Hematopoietic multipotent progenitor cell (in vitro differentiated cells): ENCODE data around the gene ZNRF3. TPM values are rescaled to one million over a fixed set of nuclear protein-coding genes. Genes with fewer than 3 reads are reported as not detected.

Experiments used
- DNase-seq, 3 donors: peaks; one replicate each; pipeline ENCODE4 v3.0.0-alpha.2; 2011 to 2015; ENCODE audit warnings: low read depth in 2 of 3, low spot score in 2 of 3
- total RNA-seq: library from RNA; depleted of rRNA; stranded (reverse); fragments of >200 nt; gene quantifications from one replicate; pipeline ENCODE4 v1.2.3, GENCODE V29; 2012

Gene ZNRF3
- total RNA-seq, 1 donor = 3.2 TPM

DNA sequence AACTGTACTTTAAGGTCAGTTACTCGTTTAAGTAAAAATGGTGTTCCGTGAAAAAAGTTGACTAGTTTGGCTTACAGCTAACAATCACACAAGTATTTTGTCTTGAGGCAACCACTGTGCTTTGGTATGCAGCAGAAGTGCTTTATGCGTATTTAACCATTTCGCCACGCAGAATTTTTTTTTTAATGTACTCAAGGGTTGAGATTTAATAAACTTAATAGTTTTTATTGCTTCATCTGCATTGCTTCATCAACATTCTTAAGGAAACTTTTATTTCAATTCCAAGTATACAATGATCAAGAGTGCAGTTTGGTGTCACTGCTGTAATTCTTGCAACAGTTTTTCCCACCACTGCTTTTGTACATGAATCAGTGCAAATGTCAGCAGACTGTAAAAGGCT lies 66.4 kb downstream of the ZNRF3 start:
- no peak for DNase-seq

DNA sequence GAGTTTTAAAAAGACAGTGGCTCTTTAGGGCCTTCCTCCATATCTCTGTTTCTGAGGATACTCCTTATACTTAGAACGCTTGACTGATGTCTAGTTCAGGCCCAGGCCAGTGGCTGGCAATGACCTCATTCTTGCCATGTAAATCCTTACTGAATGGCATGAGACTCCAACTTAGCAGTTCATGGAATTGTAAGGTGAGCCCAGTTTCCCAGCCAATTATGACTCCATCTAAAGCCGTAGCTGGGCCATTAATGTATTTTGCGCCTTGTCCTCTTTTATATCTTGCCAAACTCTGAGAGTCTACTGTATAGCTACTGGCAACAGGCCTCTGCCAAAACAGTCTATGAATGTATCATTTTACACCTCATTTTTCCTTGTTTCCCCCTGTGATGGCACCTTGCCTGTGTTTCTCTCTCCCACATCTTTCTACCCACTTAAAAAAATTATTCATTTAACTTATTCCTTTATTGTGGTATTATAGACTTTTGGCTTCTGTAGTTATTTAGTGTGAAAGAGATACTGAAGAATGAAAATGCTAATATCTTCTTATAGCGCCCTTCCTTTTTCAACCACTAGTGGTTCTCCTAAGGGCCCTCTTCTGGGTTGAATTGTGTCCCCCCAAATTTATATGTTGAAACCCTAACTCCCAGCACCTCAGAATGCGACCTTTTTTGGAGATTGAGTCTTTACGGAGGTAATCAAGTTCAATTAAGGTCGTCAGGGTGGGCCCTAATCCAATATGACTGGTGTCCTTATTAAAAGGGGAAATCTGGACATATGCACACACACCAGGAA lies 67.4 kb downstream of the ZNRF3 start:
- DNase-seq = no peak

DNA sequence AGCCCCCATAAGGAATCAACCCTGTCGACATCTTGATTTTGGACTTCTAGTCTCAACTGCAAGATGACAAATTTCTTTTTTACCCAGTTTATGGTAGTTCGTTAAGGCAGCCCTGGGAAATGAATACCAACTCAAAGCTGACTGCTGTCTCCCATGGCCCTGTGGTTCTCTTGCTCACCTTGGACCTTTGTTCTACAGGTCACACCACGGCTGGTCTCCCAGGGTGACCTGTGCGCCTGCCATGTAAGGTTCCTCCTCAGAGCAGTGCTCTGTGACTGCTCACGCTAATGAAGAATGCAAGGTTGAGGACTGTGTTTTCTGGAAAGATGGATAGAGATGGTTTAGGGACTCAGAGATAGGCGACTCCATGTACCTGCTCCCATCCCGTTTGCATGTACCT lies 68.2 kb downstream of the ZNRF3 start:
- DNase-seq = no peak

DNA sequence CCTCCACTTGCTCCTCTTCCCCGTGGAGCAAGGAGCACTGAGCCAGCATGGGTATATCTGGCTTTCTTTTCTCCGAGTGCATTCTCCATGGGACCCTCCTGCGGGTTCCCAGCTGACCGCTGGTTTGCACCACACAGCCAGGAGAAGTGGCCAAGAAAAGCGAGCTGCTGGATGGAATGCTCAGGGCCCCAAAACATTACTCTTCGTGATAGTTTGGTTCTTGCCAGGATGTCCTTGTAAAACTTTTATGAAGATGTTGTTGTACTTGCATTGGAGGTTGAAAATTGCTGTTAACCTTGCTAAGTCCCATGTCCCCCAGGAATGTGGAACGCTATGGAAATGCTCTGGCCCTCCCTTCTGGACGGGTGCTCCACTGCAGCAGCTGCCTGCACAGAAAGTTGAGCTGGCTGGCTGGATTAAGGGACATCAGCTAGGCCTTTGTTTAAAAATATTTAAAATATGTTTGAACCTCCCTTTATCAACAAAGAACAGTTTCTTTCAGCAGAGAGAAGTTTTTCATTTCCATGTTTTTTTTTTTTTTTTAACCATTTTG lies 68.7 kb downstream of the ZNRF3 start:
- DNase-seq = no peak

- DNase-seq = no peak
Measured at GRCh38 chr22:28952857-28953256, 69.5 kb downstream of the ZNRF3 start.

DNA sequence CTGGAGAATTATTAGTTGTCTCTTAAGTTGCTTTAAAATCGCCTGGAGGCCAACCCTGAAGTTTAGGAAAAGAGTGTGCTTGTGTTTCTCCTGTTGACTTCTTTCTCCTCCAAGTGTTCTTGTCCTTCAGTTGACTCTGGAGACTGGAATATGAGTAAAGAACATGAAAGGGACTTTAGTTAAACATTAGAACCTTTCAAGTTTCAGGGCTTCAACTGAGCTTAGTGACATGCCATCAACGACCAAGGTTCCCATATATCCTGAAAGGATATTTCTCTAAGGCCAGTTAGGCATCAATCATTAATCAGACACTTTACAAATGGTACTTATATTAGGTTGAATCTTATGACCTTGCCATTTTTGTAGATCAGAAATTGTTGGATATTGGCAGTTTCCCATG lies 70.0 kb downstream of the ZNRF3 start:
- DNase-seq = no peak

DNA sequence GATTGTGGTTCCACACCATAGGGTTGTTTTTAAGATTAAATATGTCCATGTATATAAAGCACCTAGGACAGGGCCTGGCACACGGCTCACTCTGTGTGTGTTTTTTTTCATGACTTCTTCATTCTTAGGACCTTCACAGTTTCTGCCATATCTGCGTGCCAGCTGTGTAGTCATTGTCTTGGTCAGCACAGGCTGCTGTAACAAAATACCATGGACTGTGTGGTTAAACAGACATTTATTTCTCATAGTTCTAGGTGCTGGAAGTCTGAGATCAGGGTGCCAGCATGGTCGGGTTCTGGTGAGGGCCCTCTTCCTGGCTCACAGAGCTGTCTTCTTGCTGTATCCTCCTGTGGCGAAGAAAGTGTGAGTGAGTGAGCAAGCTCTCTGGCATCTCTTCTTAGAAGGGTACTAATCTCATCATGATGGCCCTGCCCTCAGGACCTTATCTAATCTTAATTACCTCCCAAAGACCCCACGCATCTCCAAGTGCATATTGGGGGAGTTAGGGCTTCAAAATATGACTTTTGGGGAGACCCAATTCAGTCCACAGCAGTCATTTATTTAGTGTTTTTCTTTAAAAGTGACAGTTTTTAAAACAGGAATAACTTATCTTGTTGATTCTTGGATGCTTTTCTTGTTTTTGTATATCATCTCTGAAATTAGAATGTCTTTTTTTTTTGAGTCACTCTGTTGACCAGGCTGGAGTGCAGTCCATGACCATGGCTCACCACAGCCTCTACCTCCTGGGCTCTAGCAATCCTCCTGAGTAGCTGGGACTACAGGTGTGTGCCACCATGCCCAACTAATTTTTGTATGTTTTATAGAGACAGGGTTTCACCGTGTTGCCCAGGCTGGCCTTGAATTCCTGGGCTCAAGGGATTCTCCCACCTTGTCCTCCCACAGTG lies 70.9 kb downstream of the ZNRF3 start:
- DNase-seq = no peak

DNA sequence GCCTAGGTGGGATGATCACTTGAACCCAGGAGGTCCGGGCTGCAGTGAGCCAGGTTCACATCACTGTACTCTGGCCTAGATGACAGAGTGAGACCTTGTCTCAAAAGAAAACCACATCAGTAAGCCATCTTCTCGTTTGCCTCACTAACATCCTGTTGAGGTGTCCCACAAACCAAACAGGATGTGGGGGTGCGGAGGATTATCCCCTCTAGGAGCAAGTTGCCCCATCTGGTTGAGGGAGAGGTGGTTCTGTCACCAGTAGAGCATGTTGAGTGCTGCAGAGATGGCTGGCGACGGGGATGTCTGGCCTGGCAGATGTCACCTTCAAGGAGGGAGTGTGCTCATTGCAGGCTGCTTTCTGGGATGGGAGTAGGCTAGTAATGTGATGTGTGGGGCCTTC lies 72.4 kb downstream of the ZNRF3 start:
- peak; percentile 34 to 95 (median 89) for DNase-seq

GRCh38 chr22:28956506-28956905 lies 73.1 kb downstream of the ZNRF3 start:
- DNase-seq = no peak

- DNase-seq = no peak
Measured at GRCh38 chr22:28958611-28959010, 75.2 kb downstream of the ZNRF3 start.

DNA sequence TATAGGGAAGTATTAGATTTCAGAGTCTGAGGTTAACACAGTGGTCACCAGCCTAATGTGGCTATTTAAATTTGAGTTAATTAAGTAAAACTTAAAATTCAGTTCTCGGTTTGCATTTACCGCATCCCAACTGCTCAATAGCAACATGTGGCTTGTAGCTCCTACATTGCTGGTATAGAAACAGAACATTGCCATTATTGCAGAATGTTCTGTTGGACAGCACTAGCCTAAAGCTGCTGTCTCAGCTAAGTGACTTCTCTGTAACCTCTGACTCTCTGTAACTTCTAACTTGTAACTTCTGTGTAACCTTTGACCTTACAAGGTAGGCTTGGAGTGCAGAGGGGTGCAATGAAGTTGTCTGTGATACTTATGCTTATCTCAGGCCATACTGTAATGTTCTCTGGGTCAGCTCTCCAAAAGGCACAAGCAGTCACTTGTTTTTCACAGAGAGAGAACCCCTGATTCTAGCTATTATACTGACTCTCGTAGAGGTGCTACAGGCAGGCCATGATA lies 78.7 kb downstream of the ZNRF3 start:
- no peak for DNase-seq

DNA sequence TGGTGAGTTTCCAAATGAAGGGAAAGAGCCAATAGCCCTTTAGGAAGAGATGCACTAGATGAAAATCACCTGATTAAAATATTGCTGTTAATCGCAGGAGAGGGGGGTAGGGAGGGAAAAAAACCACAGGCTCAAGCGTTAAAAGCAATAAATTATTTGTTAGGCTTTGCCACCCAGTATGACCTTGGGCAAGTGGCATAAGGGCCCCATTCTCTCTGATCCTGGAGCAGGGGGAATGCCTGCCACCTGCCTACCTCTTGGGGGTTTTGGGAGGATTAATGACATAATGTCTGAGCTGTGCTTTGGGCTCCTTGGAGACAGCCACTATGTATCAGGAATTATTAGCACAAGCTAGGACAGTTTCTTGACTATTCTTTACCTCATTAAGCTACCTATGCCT lies 80.0 kb downstream of the ZNRF3 start:
- DNase-seq = no peak

DNA sequence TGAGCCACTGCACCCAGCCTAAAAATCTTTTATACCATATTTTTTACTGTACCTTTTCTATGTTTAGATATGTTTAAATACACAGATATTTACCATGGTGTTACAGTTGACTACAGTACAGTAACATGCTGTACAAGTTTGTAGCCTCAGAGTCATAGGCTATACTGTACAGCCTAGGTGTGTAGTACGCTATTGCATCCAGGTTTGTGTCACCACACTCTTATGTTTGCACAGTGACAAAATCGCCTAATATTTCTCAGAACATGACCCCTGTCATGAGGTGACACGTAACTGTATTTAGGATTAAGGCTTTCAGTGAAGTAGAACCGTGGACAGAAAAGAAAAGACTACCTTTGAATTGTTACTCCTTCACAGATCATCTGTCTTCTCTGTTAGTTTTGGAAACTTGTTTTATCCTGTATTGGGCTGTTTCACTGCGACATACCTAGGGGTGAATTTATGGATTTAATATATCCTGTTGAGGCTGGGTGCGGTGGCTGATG lies 83.8 kb downstream of the ZNRF3 start:
- no peak for DNase-seq

DNA sequence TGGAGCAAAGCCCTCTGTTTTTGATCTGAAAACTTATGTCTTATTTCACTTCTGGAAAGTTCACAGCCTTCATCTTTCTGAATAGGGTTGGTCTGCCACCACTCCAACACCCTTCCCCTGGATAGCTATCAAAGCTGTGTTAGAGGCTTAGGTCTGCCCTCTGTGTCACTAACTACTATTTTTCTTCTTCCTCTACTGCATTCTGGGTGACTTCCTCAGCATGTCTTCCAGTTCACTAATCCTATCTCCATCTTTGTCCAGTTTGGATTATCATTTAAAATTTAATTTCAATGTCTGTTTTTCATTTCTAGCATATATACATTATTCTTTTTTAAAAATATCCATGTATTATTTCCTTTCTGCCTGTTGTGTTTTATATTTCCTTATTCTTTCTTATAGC lies 84.6 kb downstream of the ZNRF3 start:
- DNase-seq = no peak

- DNase-seq = no peak
Measured at GRCh38 chr22:28969401-28970168, 86.2 kb downstream of the ZNRF3 start.

- no peak for DNase-seq
Measured at GRCh38 chr22:28973352-28973751, 90.0 kb downstream of the ZNRF3 start.

DNA sequence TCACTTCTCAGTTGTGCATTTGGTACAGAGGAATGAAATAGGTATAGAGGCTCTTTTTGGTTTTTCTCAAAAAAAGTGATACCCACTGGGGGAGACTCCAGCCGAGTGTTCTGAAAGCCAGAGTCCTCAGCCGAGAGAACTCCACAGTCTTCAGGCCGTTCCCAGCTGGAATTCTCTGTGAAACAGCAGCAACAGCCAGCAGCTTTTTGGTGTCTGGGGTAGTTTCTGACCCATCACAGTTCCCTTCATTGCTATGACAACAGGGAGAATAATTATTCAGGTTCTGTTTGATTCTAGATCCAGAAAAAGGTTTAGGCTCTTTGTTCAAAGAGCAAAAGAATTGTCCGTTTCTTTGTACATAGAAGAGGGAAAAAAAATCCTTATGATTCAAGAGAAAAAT lies 93.7 kb downstream of the ZNRF3 start:
- no peak for DNase-seq

GRCh38 chr22:28977481-28977971 lies 94.2 kb downstream of the ZNRF3 start:
- DNase-seq = no peak

DNA sequence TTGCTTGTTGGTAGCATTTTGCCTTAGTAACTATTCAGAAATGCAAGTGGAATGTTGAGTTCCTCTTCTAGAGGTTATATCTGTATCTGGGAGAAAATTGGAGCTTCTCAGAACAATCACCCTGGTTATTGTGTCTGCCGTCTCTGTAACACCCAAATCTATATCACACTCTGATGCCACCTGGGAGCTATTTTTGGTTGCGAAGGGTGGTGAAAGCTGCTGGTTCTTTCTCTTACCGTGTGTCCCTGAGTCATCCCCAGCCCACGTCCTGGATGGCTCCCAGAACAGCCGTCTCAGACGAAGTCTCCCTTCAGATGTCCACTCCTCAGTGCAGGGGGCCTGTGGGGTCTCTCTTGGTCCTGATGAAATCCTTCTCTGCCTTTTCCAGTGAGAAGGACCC lies 94.8 kb downstream of the ZNRF3 start:
- no peak for DNase-seq
